Neural crest cell (in vitro differentiated cells): ENCODE measurements around the gene RFXAP. TPM values are rescaled to one million over a fixed set of nuclear protein-coding genes. Genes with fewer than 3 reads are reported as not detected.

Experiments used
- DNase-seq: peaks from one replicate; pipeline ENCODE4 v3.0.0; 2021; ENCODE audit warnings: low read depth, mixed read lengths, low spot score
- H3K27ac Mint-ChIP-seq: one replicate; pipeline ENCODE4 v1.8.0; 2021; ENCODE audit warnings: mild to moderate bottlenecking, mixed read lengths; ENCODE audit not compliant: unreplicated experiment
- H3K27me3 Mint-ChIP-seq: 2 replicates; pipeline ENCODE4 v1.8.0; 2021; ENCODE audit warnings: low read depth, mild to moderate bottlenecking, mixed read lengths
- H3K36me3 Mint-ChIP-seq: 2 replicates; pipeline ENCODE4 v1.8.0; 2021; ENCODE audit warnings: low read depth, mild to moderate bottlenecking, mixed read lengths
- H3K4me1 Mint-ChIP-seq: 2 replicates; pipeline ENCODE4 v1.8.0; 2021; ENCODE audit warnings: mixed read lengths
- H3K4me3 Mint-ChIP-seq: one replicate; pipeline ENCODE4 v1.8.0; 2021; ENCODE audit warnings: mild to moderate bottlenecking, mixed read lengths
- H3K9me3 Mint-ChIP-seq: 2 replicates; pipeline ENCODE4 v1.8.0; 2021; ENCODE audit warnings: mixed read lengths
- total RNA-seq: library from RNA; stranded (reverse); gene quantifications from 2 replicates; pipeline ENCODE4 v1.2.1, GENCODE V29; 2021
- TF ChIP-seq, protein P1 (sequence below): fragments of 200-600 bp; sonication (generic); conservative IDR thresholded peaks from 2 replicates; pipeline ENCODE4 v1.5.0; 2021; ENCODE audit warnings: antibody characterized with exemption, mild to moderate bottlenecking

Gene RFXAP
- total RNA-seq, 1 donor from 2014 or later, result 17.1 TPM

DNA sequence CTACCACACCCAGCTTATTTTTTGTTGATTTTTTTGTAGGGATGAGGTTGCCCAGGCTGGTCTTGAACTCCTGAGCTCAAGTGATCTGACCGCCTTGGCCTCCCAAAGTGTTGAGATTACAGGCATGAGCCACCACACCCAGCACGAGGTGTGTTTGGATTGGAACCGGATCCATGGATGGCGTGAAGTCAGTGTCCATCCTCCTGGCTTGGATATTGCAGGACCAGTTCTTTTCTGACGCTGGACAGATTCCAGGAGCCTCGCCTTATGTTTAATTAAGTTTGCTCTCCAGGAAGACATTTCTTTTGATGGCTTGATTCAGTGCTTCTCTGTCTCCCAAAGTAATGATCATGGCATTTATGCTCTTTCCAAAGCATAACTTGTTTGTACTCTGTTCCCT is 14.4 kb upstream of the RFXAP start:
- no peaks in the 10 kb centered on the region for H3K36me3 Mint-ChIP-seq
- DNase-seq, result no peak
- TF ChIP-seq, protein P1, sequence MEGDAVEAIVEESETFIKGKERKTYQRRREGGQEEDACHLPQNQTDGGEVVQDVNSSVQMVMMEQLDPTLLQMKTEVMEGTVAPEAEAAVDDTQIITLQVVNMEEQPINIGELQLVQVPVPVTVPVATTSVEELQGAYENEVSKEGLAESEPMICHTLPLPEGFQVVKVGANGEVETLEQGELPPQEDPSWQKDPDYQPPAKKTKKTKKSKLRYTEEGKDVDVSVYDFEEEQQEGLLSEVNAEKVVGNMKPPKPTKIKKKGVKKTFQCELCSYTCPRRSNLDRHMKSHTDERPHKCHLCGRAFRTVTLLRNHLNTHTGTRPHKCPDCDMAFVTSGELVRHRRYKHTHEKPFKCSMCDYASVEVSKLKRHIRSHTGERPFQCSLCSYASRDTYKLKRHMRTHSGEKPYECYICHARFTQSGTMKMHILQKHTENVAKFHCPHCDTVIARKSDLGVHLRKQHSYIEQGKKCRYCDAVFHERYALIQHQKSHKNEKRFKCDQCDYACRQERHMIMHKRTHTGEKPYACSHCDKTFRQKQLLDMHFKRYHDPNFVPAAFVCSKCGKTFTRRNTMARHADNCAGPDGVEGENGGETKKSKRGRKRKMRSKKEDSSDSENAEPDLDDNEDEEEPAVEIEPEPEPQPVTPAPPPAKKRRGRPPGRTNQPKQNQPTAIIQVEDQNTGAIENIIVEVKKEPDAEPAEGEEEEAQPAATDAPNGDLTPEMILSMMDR, result no peak
- no peaks in the 10 kb centered on the region for H3K9me3 Mint-ChIP-seq
- H3K4me3 Mint-ChIP-seq, result no peak overlapping the region
- no peak overlapping the region for H3K27ac Mint-ChIP-seq
- peaks cover 6% of the 10 kb centered on the region for H3K4me1 Mint-ChIP-seq
- H3K27me3 Mint-ChIP-seq, result peaks cover 8% of the 10 kb centered on the region

DNA sequence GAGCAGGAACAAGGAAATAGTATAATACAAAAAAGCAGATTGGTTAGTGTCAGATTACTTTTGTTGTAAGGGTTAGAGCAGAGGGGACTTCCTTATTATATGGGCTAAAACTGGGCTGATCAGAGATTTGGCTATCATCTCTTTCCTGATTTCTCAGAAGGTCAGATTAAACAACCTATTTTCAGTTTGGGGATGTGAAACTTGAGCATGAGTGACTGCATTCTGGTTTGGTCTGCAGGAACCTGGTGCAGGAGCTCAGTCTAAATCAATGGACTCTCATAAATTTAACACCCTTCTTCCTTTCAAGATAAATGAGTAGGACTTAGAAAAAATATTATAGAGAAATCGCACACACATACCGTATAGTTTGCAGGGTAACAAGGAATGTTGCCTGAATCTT is 12.9 kb upstream of the RFXAP start:
- Mint-ChIP-seq H3K4me1 (peaks cover 6% of the 10 kb centered on the region), H3K36me3 (no peaks in the 10 kb centered on the region), H3K27ac (no peak overlapping the region), H3K27me3 (peaks cover 8% of the 10 kb centered on the region), H3K4me3 (no peak overlapping the region), H3K9me3 (no peaks in the 10 kb centered on the region)
- TF ChIP-seq, protein P1, result no peak
- DNase-seq, result no peak

DNA sequence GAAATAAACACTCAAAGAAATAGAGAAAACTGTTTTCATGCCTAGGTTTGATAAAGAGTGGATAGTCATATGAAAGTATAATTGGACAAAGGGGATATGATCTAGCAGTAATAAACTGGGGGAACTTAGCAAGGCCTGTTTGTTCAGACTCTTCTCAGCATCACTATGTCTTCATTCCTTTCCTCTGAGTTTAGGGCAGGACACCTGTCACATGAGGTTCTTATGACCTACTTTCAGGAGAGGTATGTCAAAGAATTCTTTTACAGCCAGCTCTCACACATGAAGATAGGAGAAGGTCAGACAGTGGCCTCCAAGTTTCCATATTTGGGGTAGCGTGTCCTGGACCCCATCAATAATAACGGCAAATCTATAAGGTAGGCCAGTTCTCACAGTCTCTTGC is 11.4 kb upstream of the RFXAP start:
- DNase-seq, result no peak
- Mint-ChIP-seq H3K4me3 (no peak overlapping the region), H3K36me3 (no peaks in the 10 kb centered on the region), H3K4me1 (no peaks in the 10 kb centered on the region), H3K9me3 (no peaks in the 10 kb centered on the region), H3K27ac (no peak overlapping the region), H3K27me3 (peaks cover 8% of the 10 kb centered on the region)
- TF ChIP-seq, protein P1, result no peak

DNA sequence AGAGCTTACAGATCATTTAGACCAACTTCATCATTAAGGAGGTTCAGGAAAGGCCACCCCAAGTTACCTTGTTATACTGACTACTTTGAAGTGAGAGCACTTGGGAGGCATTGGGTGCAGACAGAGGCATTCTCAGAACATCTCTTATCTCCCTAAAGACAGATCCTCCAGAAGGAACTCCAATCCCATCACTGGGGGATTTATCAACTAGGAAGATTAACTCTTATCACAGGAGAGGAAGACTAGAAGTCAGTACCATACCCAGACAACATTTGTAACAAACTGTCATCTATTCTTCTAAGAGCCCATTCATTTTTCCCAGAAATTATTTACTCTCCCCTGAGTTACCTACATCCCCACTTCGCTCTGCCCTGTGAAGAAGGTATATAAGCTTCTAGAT is 5.8 kb upstream of the RFXAP start:
- H3K4me1 Mint-ChIP-seq, result peaks cover 2% of the 10 kb centered on the region
- no peak overlapping the region for H3K4me3 Mint-ChIP-seq
- no peaks in the 10 kb centered on the region for H3K27me3 Mint-ChIP-seq
- no peaks in the 10 kb centered on the region for H3K9me3 Mint-ChIP-seq
- H3K36me3 Mint-ChIP-seq, result no peaks in the 10 kb centered on the region
- no peak overlapping the region for H3K27ac Mint-ChIP-seq
- TF ChIP-seq, protein P1, result no peak
- no peak for DNase-seq

DNA sequence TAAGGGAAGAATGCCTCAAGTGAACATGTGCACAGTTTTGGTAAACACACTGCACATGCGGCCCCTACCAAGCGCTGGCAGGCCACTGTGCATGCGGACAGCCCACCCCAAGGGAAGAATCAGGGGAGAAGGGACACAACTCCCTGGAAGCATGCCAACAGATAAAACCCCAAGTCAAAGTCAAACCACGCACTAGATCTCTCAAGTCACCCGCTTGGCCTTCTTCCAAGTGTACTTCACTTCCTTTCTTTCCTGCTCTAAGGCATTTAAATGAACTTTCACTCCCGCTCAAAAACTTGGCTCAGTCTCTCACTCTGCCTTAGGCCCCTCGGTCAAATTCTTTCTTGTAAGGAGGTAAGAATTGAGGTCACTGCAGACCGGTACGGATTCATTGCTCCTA is 4.6 kb upstream of the RFXAP start:
- no peak overlapping the region for H3K4me3 Mint-ChIP-seq
- DNase-seq, result no peak
- TF ChIP-seq, protein P1, result no peak
- no peaks in the 10 kb centered on the region for H3K36me3 Mint-ChIP-seq
- H3K9me3 Mint-ChIP-seq, result no peaks in the 10 kb centered on the region
- peak overlapping the region; percentile 13 for H3K27ac Mint-ChIP-seq
- H3K27me3 Mint-ChIP-seq, result no peaks in the 10 kb centered on the region
- H3K4me1 Mint-ChIP-seq, result peaks cover 9% of the 10 kb centered on the region

DNA sequence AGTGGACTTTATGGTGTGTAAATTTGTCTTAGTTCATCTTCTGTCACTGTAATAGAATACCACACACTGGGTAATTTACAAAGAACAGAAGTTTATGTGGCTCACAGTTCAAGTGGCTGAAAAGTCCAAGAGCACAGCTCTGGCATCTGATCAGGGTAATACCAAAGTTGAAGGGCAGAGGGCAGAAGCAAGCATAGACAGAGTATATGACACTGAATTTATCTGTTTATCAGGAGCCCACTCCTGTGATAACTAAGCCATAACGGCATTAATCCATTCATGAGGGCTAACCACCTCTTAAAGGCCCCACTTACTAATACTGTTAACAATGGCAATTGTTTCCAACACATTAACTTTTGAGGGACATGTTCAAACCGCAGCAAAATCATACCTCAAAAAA is 4.0 kb upstream of the RFXAP start:
- DNase-seq, result no peak
- TF ChIP-seq, protein P1, result peak; percentile 51
- Mint-ChIP-seq H3K9me3 (no peaks in the 10 kb centered on the region), H3K4me3 (peak overlapping the region; percentile 3), H3K36me3 (no peaks in the 10 kb centered on the region), H3K27ac (no peak overlapping the region), H3K27me3 (no peaks in the 10 kb centered on the region), H3K4me1 (peaks cover 15% of the 10 kb centered on the region)
